HG02970 (cell line): ENCODE results near the gene MGA.

Experiments
- ATAC-seq: cut with Tn5 transposase; IDR thresholded peaks from one replicate; pipeline ENCODE4 v1.9.1; 2021; ENCODE audit warnings: mild to moderate bottlenecking, moderate library complexity, moderate number of reproducible peaks; ENCODE audit not compliant: unreplicated experiment, low FRiP score

MGA gene

DNA sequence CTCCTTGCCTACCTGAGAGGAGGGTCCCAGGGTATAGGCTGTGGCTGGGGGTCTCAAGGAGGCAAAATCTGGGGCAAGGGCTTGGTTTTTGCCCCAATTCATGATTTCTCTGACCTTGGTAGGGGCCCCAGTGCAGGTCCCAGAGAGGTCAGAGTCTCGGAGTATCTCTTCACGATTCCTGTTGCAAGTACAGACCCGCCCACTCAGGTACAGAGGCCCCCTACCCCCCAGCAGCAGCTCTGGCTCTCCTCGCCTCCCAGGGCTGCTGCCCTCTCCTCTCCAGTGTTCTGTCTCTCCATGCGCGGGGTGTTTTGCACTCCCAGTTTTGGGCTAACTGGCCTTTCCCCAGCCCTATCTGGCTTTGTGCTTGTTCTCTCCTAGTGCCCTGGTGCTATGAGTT is 162.3 kb downstream of the MGA start:
- ATAC-seq = no peak
